ENCODE results near the gene SFT2D1.
A peak's percentile ranks its signal among the peaks of the same experiment; 100 is the strongest.

SFT2D1 gene

DNA sequence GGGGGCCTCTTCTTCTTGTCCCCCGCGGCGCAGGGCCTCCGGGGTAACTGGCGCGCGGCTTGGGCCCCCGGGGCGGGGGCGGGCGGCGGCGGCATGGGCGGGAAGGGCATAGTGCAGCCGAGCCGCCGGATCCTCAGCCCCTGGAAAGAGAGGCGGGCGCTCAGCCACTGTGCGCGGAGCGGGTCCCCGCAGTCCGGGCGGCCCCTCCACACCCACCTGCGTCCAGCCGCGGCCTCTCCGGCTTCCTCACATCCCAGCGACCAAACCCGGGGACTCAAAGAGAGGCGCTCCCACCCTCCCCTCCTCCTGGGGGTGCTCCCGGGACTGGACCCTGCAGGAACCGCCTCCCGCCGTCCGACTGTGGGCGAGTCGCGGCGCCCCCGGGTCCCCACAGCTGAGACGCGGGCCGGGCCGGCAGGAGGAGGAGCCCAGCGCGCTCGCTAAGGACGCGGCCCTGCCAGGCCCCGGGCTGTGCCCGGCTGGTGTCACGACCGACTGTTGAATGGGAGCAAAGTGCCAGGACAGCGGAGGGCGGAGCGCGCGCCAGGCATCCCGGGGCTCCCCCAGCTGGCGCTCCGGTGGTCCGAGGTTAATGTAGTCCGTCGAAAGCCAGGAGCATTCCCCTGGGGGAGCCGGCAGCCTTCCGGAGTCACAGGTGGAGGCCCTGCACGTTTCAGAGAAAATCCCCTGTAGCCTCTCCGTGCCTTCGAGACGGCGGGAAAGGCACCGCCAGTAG lies 34.1 kb downstream of the SFT2D1 start, which contains the start of gene PRR18:
Gene PRR18, minus strand, starts transcription at position 360 of the 736 bp plus-strand sequence. Its CDS starts 250 bp downstream, at position 110.
- DNase-seq (peak; percentile 21 to 24), ATAC-seq (peak; percentile 54)
- peaks cover 65% of the 10 kb centered on the region for H3K27me3 Mint-ChIP-seq
- H3K27ac Mint-ChIP-seq: no peak within 1 kb of the TSS
- H3K4me3 Mint-ChIP-seq: peak within 1 kb of the TSS; percentile 62 to 77
- no peaks in the 10 kb centered on the region for H3K4me1 Mint-ChIP-seq
- no peaks in the 10 kb centered on the region for H3K9me3 Mint-ChIP-seq

DNA sequence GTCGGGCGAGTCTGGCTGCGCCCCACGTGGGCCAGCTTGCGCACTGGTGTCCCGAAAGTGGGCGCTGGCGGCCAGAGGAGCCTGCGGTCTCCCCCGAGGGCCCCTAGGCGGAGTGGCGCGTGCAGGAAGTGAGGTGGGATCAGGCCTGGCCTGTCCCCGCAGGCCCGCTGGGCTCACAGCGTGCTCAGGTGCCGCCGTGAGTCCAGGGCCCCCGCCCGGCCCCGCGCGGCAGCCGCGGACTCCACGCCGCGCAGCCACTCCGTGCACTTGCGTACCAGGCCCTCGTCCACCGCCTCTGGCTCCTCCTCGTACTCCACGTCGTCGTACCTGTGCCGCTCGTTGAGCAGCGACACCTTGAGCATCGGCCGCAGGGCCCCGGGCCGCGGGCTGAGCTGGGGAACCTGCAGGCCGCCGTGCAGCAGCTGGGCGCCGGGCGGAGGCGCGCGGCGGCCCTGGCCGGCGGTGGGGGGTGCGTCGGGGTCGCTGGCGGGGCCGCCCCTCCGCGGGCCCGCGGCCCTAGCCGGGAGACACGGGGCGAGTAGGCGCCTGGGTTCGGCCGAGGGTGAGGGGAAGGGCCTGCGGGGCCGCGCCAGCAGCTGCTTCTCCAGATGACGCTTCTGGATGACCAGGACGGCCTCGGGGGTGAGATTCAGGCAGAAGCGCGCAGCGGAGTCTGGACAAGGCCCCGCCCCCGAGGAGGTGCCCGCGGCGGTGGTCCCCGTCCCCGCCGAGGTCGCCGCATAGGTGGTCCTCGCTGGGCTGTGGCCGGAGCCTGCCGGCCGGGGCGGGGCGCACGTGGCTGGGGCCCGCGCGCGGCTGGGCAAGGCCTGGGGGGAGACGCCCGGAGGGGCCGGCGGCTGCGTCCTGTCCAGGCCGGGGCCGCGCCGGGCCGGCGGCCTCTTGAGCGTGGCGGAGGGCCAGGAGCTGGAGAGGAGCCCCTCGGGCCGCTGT lies 35.0 kb downstream of the SFT2D1 start:
- no peak overlapping the region for H3K27ac Mint-ChIP-seq
- H3K4me1 Mint-ChIP-seq: no peaks in the 10 kb centered on the region
- ATAC-seq (peak; percentile 65), DNase-seq (peak; percentile 19 to 38)
- no peaks in the 10 kb centered on the region for H3K9me3 Mint-ChIP-seq
- H3K4me3 Mint-ChIP-seq: peak overlapping the region; percentile 62 to 77
- H3K27me3 Mint-ChIP-seq: peaks cover 72% of the 10 kb centered on the region

DNA sequence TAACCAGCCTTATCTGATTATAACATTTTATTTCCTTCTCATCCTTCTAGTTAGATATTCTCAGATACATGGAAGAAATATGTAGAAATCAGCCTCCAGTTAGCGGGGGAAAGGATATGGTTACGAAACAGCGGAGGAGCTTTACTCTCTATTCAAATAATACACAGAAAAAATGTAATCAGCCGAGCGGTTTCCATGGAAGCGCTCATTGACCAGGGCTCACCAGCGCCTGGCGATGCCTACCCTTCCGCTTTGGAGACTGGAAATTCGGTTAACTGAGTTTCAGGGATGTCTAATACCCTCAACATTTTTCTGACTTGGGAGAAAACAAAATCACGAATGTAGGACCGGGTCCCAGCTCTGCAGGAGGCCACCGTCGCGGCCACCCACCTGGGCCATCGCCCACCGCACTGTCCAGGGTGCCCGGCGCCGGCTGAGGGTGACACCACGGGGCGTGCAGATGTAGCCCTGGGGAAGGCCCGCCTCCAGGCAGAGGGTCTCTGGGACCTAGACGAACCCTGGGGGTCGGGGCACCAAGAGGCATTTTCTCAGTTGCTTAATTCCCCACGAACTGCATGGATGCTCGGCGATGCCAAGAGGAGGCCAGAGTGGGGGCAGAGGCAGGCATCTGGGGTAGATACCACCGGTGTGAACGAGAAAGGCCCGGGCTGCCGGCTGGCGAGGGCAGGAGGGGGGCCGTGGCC lies 35.8 kb downstream of the SFT2D1 start:
- Mint-ChIP-seq H3K27ac (no peak overlapping the region), H3K9me3 (no peaks in the 10 kb centered on the region), H3K4me1 (no peaks in the 10 kb centered on the region), H3K4me3 (peak overlapping the region; percentile 26 to 77), H3K27me3 (peaks cover 80% of the 10 kb centered on the region)
- DNase-seq (no peak), ATAC-seq (peak; percentile 41)

DNA sequence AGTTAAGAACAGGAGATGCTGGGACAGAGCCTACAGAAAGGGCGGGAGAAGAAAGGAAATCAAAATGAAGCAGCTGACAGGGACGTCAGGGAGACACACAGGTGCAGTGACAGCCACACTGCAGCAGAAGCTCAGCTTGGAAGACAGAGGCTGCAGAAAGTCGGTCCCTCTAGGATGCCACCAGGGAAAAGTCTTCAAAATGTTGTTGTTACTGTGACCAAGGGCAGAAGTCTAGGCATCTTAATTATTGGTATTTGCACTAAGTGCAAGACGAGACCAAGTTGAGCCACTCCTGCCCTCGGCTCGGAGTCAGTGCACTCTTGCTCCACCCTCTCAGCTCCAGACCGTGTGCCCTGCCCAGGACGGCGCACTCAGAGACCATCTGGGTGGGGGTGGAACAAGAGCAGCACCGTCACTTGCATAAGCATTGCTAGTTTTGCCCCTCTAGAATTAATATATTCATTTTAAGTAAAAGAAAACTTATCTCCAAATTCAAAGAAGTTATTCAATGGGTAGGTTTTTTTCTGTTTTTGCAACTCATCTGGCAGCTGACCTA lies 36.7 kb downstream of the SFT2D1 start:
- Mint-ChIP-seq H3K27ac (no peak overlapping the region), H3K9me3 (no peaks in the 10 kb centered on the region), H3K4me1 (no peaks in the 10 kb centered on the region), H3K27me3 (peaks cover 83% of the 10 kb centered on the region), H3K4me3 (peak overlapping the region in 1 of 2 donors; percentile 30)
- ATAC-seq (no peak), DNase-seq (no peak)

DNA sequence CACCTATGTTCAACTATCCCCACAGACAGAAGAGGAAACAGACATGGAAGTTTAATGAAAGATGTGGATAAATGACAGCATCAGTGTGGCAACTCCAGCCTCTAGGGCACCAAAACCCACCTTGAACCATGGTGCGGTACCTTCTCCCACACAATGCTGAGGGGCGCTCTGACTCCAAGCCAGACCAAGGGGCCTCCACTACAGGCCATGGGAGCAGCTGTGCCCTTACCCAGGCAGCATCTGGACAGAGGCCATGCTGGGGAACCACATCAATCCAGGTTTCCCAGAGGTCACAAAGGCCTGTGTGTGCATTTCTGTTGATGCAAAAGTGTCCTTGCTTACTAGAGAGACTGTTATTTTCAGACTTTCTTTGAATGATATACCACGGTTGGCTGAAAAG lies 38.2 kb downstream of the SFT2D1 start:
- no peaks in the 10 kb centered on the region for H3K9me3 Mint-ChIP-seq
- peaks cover 74% of the 10 kb centered on the region for H3K27me3 Mint-ChIP-seq
- ATAC-seq (no peak), DNase-seq (no peak)
- no peak overlapping the region for H3K27ac Mint-ChIP-seq
- no peak overlapping the region for H3K4me3 Mint-ChIP-seq
- H3K4me1 Mint-ChIP-seq: no peaks in the 10 kb centered on the region

DNA sequence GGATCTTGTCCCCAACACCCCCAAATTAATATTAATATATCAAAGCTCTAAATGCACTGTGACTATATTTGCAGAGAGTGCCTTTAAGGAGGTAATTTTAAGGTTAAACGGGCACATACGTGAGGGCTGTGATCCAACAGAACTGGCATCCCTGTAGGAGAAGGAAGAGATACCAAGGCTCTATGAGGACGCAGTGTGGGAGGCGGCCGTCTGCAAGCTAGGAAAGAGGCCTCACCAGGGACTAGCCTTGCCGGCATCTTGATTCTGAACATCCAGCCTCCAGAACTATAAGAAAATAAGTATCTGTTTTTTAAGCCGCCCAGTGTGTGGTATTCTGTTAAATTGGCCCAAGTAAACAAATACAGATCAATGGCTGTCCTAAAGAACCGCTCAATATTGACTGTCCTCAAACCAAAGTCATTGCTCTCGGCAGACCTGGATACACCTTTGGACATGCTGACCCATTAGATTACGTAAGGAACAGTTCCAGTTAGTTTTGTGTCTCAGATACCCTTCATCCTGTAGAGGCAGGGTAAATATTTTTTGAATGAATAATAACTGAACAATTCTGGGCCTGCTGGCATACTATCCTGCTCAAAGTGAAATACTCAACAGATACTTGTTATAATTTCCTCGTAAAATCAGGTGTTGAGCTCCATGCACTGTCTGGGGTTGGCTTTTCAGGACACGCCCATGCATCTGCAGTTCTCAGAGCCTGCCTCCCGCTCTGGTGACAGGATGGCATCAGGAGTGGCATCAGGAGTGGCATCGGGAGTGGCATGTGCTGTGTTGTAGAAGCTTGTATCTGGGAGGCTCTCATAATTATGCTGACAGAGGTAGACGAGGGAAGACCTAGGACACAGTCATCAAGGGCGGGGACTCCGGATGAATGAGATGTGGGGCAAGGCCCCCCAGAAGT lies 40.5 kb downstream of the SFT2D1 start:
- H3K27me3 Mint-ChIP-seq: peaks cover 77% of the 10 kb centered on the region
- no peak for DNase-seq

DNA sequence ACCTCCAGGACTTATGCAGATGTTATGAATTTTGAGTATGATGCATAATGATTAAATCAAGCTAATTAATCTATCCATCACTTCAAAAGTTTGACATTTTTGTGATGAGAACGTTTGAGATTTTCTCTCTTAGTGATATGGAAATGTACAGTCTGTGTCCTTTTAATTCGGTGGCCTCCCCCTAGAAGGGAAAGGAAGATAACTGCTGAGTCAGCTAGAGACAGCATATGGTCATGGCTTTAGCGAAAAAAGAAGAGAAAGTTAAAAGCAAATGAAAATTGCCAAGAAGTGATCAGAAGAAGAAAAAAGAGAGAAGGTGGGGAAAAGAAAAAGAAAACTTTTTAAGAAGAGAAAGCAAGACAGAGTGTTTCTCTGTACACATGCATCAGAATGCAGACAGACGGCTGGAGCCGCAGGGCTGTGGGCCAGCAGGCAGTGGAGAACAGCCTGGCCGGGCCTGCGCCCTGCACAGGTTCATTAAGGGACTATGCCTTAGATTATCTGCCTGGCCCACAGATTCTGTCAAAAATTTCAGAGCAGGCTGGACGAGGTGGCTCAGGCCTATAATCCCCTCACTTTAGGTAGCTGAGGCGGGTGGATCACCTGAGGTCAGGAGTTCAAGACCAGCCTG lies 41.9 kb downstream of the SFT2D1 start:
- Mint-ChIP-seq H3K27me3 (peaks cover 69% of the 10 kb centered on the region), H3K4me1 (no peaks in the 10 kb centered on the region)

More for the DNA sequence above, 40.5 kb downstream of the SFT2D1 start:
- Mint-ChIP-seq H3K4me3 (no peak overlapping the region), H3K9me3 (no peaks in the 10 kb centered on the region), H3K27ac (peak overlapping the region in 1 of 2 donors; percentile 30), H3K4me1 (no peaks in the 10 kb centered on the region)
- no peak for ATAC-seq

DNA sequence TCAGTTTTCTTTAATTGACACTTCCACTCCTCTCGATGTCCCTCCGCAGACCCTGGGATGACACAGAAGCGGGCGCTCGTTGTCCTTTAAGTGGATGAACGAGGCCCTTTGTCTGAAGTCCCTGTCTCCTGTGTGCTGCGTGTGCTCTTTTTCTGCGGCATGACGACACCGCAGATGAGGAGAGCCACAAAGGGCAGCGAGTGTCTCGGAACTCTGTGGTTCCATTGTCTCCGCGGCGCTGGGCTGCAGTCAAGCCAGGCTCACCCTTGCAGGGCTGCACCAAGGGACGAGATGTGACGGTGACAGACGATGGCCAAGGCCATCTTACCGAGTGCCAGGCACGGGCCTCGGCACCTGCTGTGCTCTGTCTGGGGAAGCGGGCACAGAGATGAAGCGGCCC lies 44.7 kb downstream of the SFT2D1 start:
- Mint-ChIP-seq H3K4me3 (no peak overlapping the region), H3K9me3 (no peaks in the 10 kb centered on the region), H3K27ac (no peak overlapping the region), H3K4me1 (no peaks in the 10 kb centered on the region), H3K27me3 (peaks cover 46% of the 10 kb centered on the region)
- no peak for ATAC-seq
- no peak for DNase-seq

More for the DNA sequence above, 41.9 kb downstream of the SFT2D1 start:
- DNase-seq (no peak), ATAC-seq (no peak)
- H3K4me3 Mint-ChIP-seq: no peak overlapping the region
- peak overlapping the region in 1 of 2 donors; percentile 16 for H3K27ac Mint-ChIP-seq
- no peaks in the 10 kb centered on the region for H3K9me3 Mint-ChIP-seq

DNA sequence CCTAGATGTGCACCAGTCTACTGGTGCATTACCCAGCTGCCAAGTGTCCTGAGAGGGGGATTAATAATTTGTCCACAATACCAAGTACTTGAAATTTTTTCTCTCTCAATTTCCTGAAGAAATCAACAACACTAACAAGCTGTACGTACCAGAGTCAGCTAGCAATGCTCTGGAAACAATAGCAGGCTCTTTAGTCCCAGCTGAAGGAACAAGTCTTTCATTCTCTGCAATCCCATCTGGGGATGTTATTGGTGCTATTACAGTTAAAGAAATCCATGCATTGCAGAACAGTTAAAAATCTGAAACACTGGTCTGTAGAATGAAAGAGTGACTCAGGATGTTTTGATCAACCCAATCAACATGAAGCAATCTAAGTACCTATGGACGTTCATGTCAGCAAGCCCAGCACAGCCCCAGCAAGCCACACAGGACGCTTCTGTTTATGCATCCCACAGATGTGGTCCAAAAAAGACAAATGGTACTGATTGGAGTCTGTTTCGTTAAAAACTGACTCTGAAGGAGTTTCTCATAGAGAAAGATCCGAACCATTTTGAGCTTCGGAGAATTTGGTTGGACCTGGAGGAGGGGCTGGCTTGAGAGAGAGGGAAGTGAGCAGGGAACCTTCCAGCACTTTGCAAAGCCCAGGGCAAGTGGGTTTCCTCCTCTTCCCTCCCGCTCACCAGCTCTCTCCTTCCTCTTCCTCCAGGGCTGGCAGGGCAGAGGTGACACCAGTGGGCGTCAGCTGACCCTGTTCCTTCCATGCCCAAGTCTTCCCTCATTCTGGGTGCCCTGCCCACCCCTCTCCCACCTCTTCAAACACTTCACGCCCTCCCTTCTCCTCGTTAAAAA lies 46.1 kb downstream of the SFT2D1 start:
- H3K4me1 Mint-ChIP-seq: no peaks in the 10 kb centered on the region
- no peak for ATAC-seq
- H3K9me3 Mint-ChIP-seq: no peaks in the 10 kb centered on the region
- no peak overlapping the region for H3K4me3 Mint-ChIP-seq
- no peak for DNase-seq
- H3K27me3 Mint-ChIP-seq: peaks cover 33% of the 10 kb centered on the region
- H3K27ac Mint-ChIP-seq: no peak overlapping the region

DNA sequence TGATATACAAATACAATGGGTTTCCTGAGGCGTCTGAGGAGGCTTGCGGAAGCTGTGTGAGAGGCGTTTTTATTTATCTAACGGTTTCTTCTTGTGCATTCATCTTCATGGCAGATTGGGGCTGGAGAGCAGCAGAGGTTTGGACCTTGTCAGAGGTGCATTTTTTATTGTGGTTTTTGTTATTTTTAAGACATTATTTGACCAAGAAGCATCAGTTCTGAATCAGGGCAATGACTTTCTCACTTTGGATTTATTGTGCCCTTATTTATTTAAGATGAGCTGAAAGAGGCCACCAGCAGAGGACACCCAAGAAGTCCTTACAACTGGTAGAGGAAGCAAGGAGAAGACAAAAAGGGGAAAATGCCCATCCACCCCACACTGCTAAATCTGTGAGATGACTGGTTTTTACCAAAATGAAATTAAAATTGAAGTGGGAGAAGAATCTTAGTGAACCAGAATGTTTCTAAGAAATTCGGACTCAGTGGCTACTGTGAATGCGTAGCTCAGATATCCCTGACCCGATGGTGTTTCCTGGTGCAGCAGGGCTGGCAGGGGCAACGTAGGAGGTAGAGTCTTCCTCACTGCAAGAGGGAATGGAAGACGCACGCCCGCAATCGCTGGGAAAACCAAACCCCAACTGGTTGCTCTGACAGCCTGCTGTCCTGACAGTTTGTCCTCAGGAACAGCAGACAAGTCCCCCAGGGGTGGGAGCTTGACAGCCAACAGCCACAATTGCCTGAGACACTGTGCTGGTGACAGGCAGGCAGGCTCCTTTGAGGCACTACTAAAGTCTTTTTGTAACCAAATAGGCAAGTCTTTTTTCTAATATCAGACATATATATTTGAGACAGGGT lies 48.4 kb downstream of the SFT2D1 start:
- no peak overlapping the region for H3K4me3 Mint-ChIP-seq
- H3K27me3 Mint-ChIP-seq: peaks cover 21% of the 10 kb centered on the region
- no peak for ATAC-seq

DNA sequence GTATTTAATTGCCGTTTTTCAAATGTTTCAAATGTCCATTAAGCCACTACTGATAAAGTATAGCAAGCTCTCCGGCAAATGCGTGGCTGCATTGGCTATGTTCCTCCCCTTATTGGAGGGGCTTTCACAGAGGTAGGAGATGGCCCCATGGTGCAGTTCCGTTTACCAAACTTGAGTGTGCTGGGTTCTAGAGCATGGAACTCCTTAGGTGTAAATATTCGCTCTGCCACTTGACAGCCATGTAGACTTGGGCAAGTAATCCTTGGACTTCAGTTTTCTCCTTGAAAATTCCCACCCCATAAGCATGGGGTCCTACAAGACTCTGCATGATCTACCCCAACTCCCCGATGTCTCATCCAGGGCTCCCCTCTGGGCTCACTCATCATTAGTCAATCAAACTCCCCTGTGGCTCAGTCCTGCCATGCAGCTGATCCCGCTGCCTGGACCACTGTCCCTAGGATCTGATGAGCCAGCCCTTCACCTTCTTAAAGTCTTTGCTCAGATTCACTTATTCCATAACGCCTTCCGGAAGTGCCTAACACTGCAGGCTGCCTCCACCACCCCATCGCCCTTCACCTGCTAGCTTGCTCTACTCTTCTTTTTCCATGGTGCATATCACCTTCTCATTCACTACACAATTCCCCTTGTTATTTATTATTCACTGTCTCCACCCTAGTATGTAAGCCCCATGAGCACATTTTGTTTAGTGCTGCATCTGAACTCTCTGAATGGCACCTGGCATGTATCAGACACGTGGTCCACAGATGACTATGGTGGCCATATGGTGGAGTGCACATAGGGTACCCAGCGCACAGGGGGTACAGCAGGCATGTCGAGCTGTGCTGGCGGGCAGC lies 52.9 kb downstream of the SFT2D1 start:
- H3K4me3 Mint-ChIP-seq: no peak overlapping the region

More for the DNA sequence above, 48.4 kb downstream of the SFT2D1 start:
- Mint-ChIP-seq H3K4me1 (no peaks in the 10 kb centered on the region), H3K9me3 (no peaks in the 10 kb centered on the region), H3K27ac (peak overlapping the region in 1 of 2 donors; percentile 38)
- no peak for DNase-seq

DNA sequence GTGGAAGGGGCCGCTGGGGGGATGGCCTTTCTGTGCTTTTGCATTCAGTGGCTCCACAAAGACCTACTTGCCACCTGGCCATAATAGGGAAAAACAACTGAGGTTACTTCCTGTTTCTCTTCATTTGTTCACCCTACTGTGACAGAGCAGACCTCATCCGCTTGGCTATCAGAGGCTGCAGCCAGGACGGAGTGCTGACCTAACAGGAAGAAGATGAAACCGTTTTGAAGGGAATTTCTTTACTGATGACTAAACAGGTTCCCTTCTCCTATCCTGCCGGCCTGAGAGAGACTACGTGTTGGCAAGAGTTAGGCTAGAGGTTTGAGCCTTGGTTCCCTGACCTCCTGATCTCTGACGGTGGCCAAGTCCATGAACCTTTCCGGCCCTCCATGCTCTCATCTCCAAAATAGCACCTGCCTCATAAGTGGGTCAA lies 55.5 kb downstream of the SFT2D1 start:
- H3K4me1 Mint-ChIP-seq: no peaks in the 10 kb centered on the region
- no peak for DNase-seq
- H3K4me3 Mint-ChIP-seq: no peak overlapping the region
- H3K27me3 Mint-ChIP-seq: peaks cover 11% of the 10 kb centered on the region
- no peak for ATAC-seq
- no peaks in the 10 kb centered on the region for H3K9me3 Mint-ChIP-seq
- no peak overlapping the region for H3K27ac Mint-ChIP-seq

More for the DNA sequence above, 52.9 kb downstream of the SFT2D1 start:
- Mint-ChIP-seq H3K27ac (no peak overlapping the region), H3K4me1 (no peaks in the 10 kb centered on the region), H3K27me3 (peaks cover 4% of the 10 kb centered on the region), H3K9me3 (no peaks in the 10 kb centered on the region)
- ATAC-seq (peak; percentile 82), DNase-seq (no peak)
